HG02588 (cell line): ENCODE measurements around the gene ERP27.

Experiments
- ATAC-seq: cut with Tn5 transposase; IDR thresholded peaks from one replicate; pipeline ENCODE4 v1.9.1; 2021; ENCODE audit warnings: mild to moderate bottlenecking, moderate library complexity; ENCODE audit not compliant: unreplicated experiment

ERP27 gene

GRCh38 chr12:14959916-14960496 is 21.7 kb upstream of the ERP27 start:
- no peak for ATAC-seq

GRCh38 chr12:14959463-14959862 is 21.1 kb upstream of the ERP27 start:
- ATAC-seq, result no peak

GRCh38 chr12:14959126-14959440 is 20.7 kb upstream of the ERP27 start:
- ATAC-seq, result no peak

- ATAC-seq, result no peak
These were observed 20.2 kb upstream of the ERP27 start for GRCh38 chr12:14958361-14959125.

GRCh38 chr12:14957551-14958168 is 19.3 kb upstream of the ERP27 start:
- ATAC-seq, result no peak

GRCh38 chr12:14956905-14957304 is 18.6 kb upstream of the ERP27 start:
- no peak for ATAC-seq

DNA sequence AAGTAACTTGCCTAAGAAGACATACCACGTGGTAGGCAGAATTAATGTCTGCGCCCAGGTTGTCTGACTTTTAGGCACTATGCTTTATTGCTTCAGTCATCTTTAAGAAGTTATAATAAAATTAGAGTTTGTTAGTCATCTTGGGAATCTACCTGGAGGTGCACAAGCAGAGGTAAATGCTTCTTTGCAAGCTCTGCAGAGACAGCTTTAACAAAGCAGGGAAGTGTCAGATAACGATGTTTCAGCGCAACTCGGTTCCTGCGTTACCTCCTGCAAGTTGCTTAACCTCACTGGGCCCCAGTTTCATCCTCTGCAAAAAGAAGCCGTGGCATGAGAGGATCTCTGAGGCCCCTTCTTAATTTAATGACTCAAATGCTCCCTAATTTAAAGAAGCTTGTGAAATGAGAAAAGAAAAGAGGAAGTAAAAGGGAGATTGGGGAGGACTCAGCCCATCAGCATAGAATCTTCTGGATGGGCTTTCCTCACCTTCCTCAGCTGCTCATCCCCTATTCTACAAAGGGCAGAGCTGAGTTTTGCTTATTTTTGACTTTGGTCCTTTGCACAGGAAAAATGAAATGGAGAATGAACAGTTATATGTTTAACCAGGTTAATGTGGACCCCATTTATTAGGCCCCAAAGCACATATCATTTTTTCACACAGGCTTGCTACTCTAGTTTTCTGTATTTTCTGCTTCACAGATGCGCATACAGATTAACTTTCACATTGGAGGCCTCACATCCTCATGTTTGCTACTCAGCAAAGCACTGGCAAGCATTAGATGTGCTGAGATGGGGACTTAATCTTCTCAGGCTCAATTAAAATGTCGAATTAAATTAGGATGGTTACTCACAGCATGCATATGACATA is 17.9 kb upstream of the ERP27 start:
- ATAC-seq, result peak; percentile 17

- ATAC-seq, result no peak
These were observed 15.9 kb upstream of the ERP27 start for GRCh38 chr12:14954269-14954668.

- ATAC-seq, result no peak
These were observed 15.4 kb upstream of the ERP27 start for GRCh38 chr12:14953752-14954151.

DNA sequence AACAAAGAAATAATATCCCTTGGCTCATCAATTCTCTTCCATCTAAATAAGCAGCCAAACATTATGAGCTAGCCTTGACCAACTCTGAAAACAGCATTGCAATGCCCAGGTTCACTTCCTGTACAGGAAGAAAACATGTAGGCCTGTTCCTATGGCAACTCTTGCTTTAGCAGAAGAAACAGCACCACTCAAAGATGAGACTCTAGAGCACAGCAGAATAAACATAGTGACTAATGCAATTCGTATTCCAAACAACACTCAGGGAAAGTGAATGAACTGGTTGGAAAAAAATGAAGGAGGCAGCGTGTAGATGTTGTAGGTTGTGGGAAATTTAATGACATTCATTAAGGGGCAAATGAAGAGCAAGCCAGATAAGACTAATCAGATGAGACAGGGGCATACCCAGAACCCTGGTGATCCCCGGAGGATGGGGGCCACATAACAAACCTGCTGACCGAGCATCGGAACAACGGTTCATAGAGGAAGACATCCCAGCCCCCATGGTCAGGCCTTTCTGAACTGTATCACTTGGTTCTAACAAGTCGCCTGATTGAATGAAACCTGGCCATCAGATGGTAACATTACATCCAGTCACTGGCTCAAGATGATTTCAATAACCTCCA is 14.1 kb upstream of the ERP27 start:
- peak; percentile 59 for ATAC-seq

DNA sequence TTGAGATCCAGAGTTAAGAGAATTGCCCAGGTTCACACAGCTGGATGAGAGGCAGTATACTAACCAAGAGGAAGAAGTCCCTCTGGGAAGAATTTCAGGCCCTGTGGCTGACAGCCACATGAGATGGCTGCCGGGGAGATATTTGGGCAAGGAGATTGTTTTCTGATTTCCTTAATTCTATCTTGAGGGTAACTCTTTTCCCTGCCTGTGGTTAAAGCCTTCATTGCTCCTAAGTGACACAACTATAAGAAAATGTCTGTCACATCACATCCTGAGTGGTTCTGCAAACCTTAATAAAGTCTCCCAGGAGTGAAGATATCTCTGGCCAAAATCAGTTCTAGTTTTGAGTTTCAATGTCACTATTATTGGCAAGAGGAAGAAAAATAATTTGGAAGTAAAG is 13.5 kb upstream of the ERP27 start:
- ATAC-seq, result no peak

GRCh38 chr12:14950982-14951746 is 12.8 kb upstream of the ERP27 start:
- ATAC-seq, result no peak

DNA sequence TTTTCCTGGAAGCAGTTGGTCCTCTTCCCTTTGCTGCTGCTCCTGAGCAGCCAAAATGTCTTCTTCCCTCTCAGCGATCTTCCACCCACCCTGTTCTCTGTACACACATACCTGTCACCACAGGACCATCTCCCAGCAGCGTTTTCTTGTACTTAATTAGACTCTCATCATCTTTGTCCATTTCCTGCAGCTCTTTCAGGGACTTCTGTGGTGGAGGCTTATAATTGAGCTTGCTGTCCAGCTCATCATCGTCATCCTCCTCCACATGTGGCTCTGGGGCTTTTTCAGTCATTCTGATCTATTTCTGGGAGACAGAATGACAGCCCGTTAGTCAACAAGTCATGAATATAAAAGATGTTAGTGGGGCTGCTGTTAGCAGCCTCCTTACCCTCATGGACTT is 12.1 kb upstream of the ERP27 start:
- no peak for ATAC-seq

DNA sequence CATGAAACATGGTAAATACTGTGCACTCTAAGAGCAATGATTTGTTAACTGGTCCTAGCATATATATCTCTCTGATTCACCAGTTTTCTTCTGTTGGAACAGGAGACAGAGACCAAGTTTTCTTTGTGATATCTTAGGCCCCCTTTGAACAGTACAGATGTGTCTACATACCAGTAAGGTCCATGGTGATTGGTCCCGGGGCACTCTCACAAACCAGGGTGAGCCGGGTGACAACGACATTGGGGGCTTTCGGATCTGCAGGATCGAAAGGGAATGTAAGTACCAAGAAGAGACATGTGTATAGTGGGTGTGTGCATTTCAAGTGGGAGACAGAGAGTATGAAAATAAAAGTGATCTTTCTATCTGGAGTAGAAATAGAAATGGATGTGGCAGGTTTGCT is 11.3 kb upstream of the ERP27 start:
- no peak for ATAC-seq

- ATAC-seq, result peak; percentile 94
These were observed 10.3 kb upstream of the ERP27 start for GRCh38 chr12:14948672-14949071.

DNA sequence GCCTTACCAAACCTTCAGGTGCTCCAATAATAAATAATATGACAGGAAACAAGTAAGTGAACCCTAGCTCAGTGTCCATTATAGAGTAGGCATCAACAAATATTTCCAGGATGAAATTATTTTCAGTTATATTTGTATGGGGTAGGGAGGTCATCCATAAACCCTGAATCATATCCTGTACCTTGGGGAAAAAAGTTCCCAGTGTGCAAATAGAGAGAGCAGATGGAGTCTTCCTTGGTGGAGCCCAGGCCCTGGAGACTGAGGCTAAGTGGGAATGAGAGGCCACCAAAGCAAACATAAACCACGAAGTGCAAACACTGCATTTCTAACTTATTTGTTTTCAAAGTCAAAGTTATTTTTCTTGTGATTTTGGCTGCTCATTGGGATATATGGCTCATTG is 8.5 kb upstream of the ERP27 start:
- ATAC-seq, result no peak

GRCh38 chr12:14946162-14946561 is 7.8 kb upstream of the ERP27 start:
- ATAC-seq, result no peak

DNA sequence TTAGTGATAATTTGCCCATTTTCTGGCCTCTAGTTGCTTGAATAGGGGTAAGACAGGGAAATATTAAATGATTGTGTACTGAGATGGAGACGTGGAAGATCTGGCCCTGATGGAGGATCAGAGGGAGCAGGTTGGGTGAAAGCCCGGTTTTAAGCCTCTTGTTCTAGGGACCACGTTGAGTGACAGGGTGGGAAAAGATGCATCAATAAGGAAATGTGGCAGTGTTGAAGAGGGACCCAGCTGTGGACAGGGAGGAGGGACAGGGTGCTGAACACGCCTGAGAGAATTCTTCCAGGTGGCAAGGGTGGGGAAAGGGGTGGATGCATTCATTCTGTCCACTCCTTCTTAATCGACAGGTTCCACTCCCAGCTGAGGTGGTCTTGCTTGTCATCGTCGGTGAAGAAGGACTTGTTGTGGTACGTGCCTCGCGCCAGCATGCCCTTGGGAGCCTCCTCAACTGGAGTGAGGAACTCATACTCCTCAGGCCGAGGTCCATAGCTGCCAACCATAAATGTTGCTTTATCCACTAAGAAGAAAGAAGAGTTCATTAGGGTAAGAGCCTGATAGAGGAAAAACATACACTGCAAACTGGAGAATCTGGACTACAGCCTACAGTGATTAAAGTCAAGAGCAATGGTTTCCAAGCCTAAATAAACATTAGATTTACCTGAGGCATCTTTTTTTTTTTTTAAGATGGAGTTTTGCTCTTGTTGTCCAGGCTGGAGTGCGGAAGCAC is 4.0 kb upstream of the ERP27 start:
- ATAC-seq, result no peak

- ATAC-seq, result no peak
These were observed 3.0 kb upstream of the ERP27 start for GRCh38 chr12:14941369-14941768.

DNA sequence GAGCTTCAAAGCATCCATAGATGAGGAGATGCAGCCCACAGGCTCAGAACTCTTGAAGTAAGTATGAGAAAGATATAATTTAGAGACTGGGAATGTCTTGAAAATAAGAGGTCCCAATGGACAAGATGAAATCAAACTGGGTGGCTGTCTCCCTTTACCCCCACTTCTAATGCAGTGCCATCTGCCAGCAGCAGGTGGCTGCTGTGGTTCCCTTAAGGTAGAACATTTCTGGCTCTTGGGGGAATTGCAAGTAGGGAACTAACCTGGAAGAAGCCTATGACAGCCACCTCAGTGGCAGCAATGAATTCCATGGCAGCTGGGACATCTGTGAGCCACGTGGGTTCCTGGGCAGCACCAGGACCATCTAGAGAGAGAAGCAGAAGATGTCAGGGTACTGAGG is 648 bp downstream of the ERP27 start:
- no peak for ATAC-seq
